ENCODE measurements around the gene CACNA1S.

- TF ChIP-seq, protein P1, sequence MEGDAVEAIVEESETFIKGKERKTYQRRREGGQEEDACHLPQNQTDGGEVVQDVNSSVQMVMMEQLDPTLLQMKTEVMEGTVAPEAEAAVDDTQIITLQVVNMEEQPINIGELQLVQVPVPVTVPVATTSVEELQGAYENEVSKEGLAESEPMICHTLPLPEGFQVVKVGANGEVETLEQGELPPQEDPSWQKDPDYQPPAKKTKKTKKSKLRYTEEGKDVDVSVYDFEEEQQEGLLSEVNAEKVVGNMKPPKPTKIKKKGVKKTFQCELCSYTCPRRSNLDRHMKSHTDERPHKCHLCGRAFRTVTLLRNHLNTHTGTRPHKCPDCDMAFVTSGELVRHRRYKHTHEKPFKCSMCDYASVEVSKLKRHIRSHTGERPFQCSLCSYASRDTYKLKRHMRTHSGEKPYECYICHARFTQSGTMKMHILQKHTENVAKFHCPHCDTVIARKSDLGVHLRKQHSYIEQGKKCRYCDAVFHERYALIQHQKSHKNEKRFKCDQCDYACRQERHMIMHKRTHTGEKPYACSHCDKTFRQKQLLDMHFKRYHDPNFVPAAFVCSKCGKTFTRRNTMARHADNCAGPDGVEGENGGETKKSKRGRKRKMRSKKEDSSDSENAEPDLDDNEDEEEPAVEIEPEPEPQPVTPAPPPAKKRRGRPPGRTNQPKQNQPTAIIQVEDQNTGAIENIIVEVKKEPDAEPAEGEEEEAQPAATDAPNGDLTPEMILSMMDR (IDR thresholded peaks at IDR 0.05), result no peak
- no peak for TF ChIP-seq POLR2A (IDR thresholded peaks at IDR 0.05)
Observed at GRCh38 chr1:201157949-201158348, 45.7 kb upstream of the CACNA1S start.

All from esophagus squamous epithelium (tissue), 4 donors.